Transverse colon (tissue), 4 donors: ENCODE data around the gene ELMO3. TPM values are rescaled to one million over a fixed set of nuclear protein-coding genes. Genes with fewer than 3 reads are reported as not detected.

Source experiments
- DNase-seq: peaks from one replicate; pipeline ENCODE4 v3.0.0-alpha.2; 2019
- H3K27ac ChIP-seq, 4 donors: fragments of 200-600 bp; sonication (generic); 2 replicates each; pipeline ENCODE4 v1.5.1; 2016 to 2018; ENCODE audit warnings: inconsistent platforms in 4 of 4
- H3K27me3 ChIP-seq: fragments of 200-600 bp; sonication (generic); 2 replicates; pipeline ENCODE4 v1.5.1; 2017; ENCODE audit warnings: inconsistent platforms
- H3K36me3 ChIP-seq, 4 donors: fragments of 200-600 bp; sonication (generic); 2 replicates each; pipeline ENCODE4 v1.5.1; 2017 to 2019; ENCODE audit warnings: inconsistent platforms in 4 of 4
- H3K4me1 ChIP-seq, 4 donors: fragments of 200-600 bp; sonication (generic); 2 replicates each; pipeline ENCODE4 v1.5.1; 2017 to 2020; ENCODE audit warnings: inconsistent platforms in 4 of 4
- H3K4me3 ChIP-seq, 4 donors: fragments of 200-600 bp; sonication (generic); 1 replicate in 1 of 4; 2 replicates in 3 of 4; pipeline versions ENCODE4 v1.5.1 to v1.6.1; 2017 to 2019; ENCODE audit warnings: inconsistent platforms in 4 of 4
- H3K9me3 ChIP-seq, 2 donors: fragments of 200-600 bp; sonication (generic); 2 replicates each; pipeline ENCODE4 v1.5.1; 2017 to 2019; ENCODE audit warnings: inconsistent platforms in 2 of 2
- CTCF ChIP-seq, 5 experiments: fragments of 200-600 bp in 3 of 5; fragments of 450-650 bp in 2 of 5; sonication (generic) in 3 of 5; IDR thresholded peaks; 1 replicate in 2 of 5; 2 replicates in 3 of 5; pipeline ENCODE4 v1.5.1; 2016 to 2017; ENCODE audit warnings: antibody characterized with exemption in 5 of 5, inconsistent platforms in 3 of 5, mild to moderate bottlenecking in 2 of 5, moderate library complexity in 1 of 5
- EP300 ChIP-seq: sonication (generic); formaldehyde crosslinking; IDR thresholded peaks from one replicate; pipeline ENCODE4 v1.6.1; 2017; ENCODE audit warnings: antibody characterized with exemption, low read depth
- POLR2A ChIP-seq: fragments of 450-650 bp; IDR thresholded peaks from one replicate; pipeline ENCODE4 v1.6.1; 2016; ENCODE audit warnings: antibody characterized with exemption, mild to moderate bottlenecking, moderate library complexity
- POLR2AphosphoS5 ChIP-seq, 3 donors: sonication (generic); formaldehyde crosslinking; IDR thresholded peaks; one replicate each; pipeline ENCODE4 v1.6.1; 2016; ENCODE audit warnings: antibody characterized with exemption in 3 of 3
- WGBS, 2 donors: methylation state at CpG; one replicate each; pipeline ENCODE4 v1.1.5; 2018; ENCODE audit warnings: low coverage in 1 of 2; 5-methylcytosine and 5-hydroxymethylcytosine counted together
- in situ Hi-C, 4 donors: fragments of 200-750 bp; cut with MboI; loops; one replicate each; pipeline versions ENCODE4 v1.15.0 to v1.15.1; 2017; ENCODE audit warnings: low sequenced_read_pairs in 3 of 4, low pct_ligation_motif_present in 1 of 4, low pct_unique_long_range_greater_than_20kb in 1 of 4
- intact Hi-C: fragments of 100-400 bp; cut with DNase I; formaldehyde crosslinking; loops from one replicate; pipeline ENCODE4 v1.15.1; 2023; ENCODE audit warnings: low total_unique reads
- total RNA-seq, 4 donors: library from RNA; depleted of rRNA; stranded (reverse); fragments of >200 nt; gene quantifications; one replicate each; pipeline ENCODE4 v1.1.0, GENCODE V29; 2016

The ELMO3 gene
- total RNA-seq, 4 donors from 2014 or later, result 61.0 to 91.5 (median 77.7) TPM

- H3K4me1 ChIP-seq, result peaks cover 11 to 37% (median 34%) of the 10 kb centered on the region in 4 donors
Observed at GRCh38 chr16:67196881-67197280, 2.0 kb upstream of the ELMO3 start.

GRCh38 chr16:67197704-67198103 lies 1.2 kb upstream of the ELMO3 start:
- peaks cover 9 to 34% (median 31%) of the 10 kb centered on the region in 4 donors for H3K4me1 ChIP-seq
- DNase-seq, result no peak
- 71% methylated on average over 6 of the region's 6 CpGs; no CpG with 5 or more reads in 1 of the 2 donors for WGBS, 2 donors
- H3K4me3 ChIP-seq, result no peak overlapping the region
- H3K36me3 ChIP-seq, result peaks cover 0 to 47% (median 11%) of the 10 kb centered on the region in 4 donors
- in situ Hi-C loops, result no loop called here
- TF ChIP-seq POLR2AphosphoS5 (IDR thresholded peaks at IDR 0.05) (no peak), CTCF (IDR thresholded peaks at IDR 0.05) (no peak), EP300 (no peak), POLR2A (no peak)
- no peaks in the 10 kb centered on the region for H3K9me3 ChIP-seq
- intact Hi-C loops, result no loop called here
- H3K27ac ChIP-seq, result peak overlapping the region in 3 of 4 donors; percentile 88 to 93 (median 89)
- H3K27me3 ChIP-seq, result no peaks in the 10 kb centered on the region

More at GRCh38 chr16:67196881-67197280, 2.0 kb upstream of the ELMO3 start:
- H3K9me3 ChIP-seq, result no peaks in the 10 kb centered on the region
- intact Hi-C loops, result no loop called here
- H3K27me3 ChIP-seq, result no peaks in the 10 kb centered on the region
- H3K4me3 ChIP-seq, result no peak overlapping the region
- 100% methylated on average over 1 of the region's 1 CpG; no CpG with 5 or more reads in 1 of the 2 donors for WGBS, 2 donors
- no peak for TF ChIP-seq EP300
- no peak for TF ChIP-seq CTCF (IDR thresholded peaks at IDR 0.05)
- no peak for TF ChIP-seq POLR2A
- no peak for TF ChIP-seq POLR2AphosphoS5 (IDR thresholded peaks at IDR 0.05)
- no peak overlapping the region for H3K27ac ChIP-seq
- H3K36me3 ChIP-seq, result peaks cover 0 to 38% (median 11%) of the 10 kb centered on the region in 4 donors
- DNase-seq, result no peak
- in situ Hi-C loops, result no loop called here

GRCh38 chr16:67198238-67198734 lies 645 bp upstream of the ELMO3 start:
- in situ Hi-C loops, result no loop called here
- H3K9me3 ChIP-seq, result no peaks in the 10 kb centered on the region
- no peak overlapping the region for H3K4me3 ChIP-seq
- H3K27ac ChIP-seq, result peak overlapping the region; percentile 86 to 93 (median 88)
- intact Hi-C loops, result no loop called here
- peak; percentile 78 for DNase-seq
- H3K4me1 ChIP-seq, result peaks cover 4 to 28% (median 25%) of the 10 kb centered on the region in 4 donors
- peaks cover 0 to 50% (median 11%) of the 10 kb centered on the region in 4 donors for H3K36me3 ChIP-seq
- peak; percentile 56 to 97 (median 80) for TF ChIP-seq CTCF (IDR thresholded peaks at IDR 0.05)
- no peak for TF ChIP-seq EP300
- TF ChIP-seq POLR2AphosphoS5 (IDR thresholded peaks at IDR 0.05), result peak in 2 of 3 donors; percentile 8 to 13
- H3K27me3 ChIP-seq, result no peaks in the 10 kb centered on the region
- WGBS, 2 donors, result 42% methylated on average over 12 of the region's 12 CpGs; no CpG with 5 or more reads in 1 of the 2 donors

GRCh38 chr16:67199808-67200198 lies 872 bp downstream of the ELMO3 start:
- peaks cover 0 to 19% (median 18%) of the 10 kb centered on the region in 4 donors for H3K4me1 ChIP-seq
- DNase-seq, result peak; percentile 63
- peak overlapping the region; percentile 86 to 93 (median 88) for H3K27ac ChIP-seq
- no peaks in the 10 kb centered on the region for H3K9me3 ChIP-seq
- H3K27me3 ChIP-seq, result no peaks in the 10 kb centered on the region
- intact Hi-C loops (no loop called here), in situ Hi-C loops (no loop called here)
- TF ChIP-seq CTCF (IDR thresholded peaks at IDR 0.05) (peak in 3 of 5 experiments; percentile 10 to 50 (median 23)), POLR2AphosphoS5 (IDR thresholded peaks at IDR 0.05) (no peak), POLR2A (no peak), EP300 (no peak)
- peak overlapping the region in 3 of 4 donors; percentile 31 to 54 (median 47) for H3K4me3 ChIP-seq
- WGBS, 2 donors, result 38 to 40% methylated on average over 2 to 19 of the region's 22 CpGs
- peaks cover 0 to 48% (median 9%) of the 10 kb centered on the region in 4 donors for H3K36me3 ChIP-seq
